OCI-LY1 (cell line): ENCODE data around the gene IFT57.

Source experiments
- EZH2 ChIP-seq: fragments of 200-600 bp; sonication (generic), shearing (Covaris generic); IDR thresholded peaks from 2 replicates; pipeline ENCODE4 v1.8.0; 2017; ENCODE audit warnings: borderline replicate concordance, mixed run types, mild to moderate bottlenecking, antibody characterized with exemption, low read length, moderate library complexity, mixed read lengths
- TF ChIP-seq, protein P1 (sequence below): fragments of 200-600 bp; sonication (generic), shearing (Covaris generic); IDR thresholded peaks from 2 replicates; pipeline ENCODE4 v1.5.1; 2017; ENCODE audit warnings: mild to moderate bottlenecking, antibody characterized with exemption, low read length, moderate library complexity, mixed read lengths

DNA sequence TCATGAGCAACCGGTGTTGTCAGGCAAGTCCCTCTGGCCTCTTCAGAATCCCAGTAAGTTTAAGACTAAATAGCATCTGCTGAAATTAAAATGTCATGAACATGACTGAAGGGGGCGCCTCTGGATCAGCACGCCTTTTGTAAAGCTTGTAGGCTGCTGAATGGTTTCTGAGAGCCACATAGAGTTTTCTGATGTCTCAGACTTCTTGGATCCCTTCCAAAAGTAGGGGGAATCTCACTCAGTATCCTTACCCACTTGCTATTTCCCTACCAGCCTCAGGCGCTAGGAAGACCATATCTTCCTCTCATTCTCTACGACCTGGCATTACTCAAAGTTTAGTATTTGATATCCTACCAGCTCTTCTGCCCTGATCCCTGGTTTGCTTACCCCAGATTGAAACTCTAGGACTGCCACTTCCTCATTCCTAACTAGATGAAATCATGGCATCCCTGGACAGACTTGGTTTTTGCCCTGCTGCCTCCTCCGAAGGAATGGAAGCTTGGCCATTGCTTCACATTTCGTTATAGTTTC, 68.7 kb downstream of the IFT57 start:
- TF ChIP-seq, protein P1, sequence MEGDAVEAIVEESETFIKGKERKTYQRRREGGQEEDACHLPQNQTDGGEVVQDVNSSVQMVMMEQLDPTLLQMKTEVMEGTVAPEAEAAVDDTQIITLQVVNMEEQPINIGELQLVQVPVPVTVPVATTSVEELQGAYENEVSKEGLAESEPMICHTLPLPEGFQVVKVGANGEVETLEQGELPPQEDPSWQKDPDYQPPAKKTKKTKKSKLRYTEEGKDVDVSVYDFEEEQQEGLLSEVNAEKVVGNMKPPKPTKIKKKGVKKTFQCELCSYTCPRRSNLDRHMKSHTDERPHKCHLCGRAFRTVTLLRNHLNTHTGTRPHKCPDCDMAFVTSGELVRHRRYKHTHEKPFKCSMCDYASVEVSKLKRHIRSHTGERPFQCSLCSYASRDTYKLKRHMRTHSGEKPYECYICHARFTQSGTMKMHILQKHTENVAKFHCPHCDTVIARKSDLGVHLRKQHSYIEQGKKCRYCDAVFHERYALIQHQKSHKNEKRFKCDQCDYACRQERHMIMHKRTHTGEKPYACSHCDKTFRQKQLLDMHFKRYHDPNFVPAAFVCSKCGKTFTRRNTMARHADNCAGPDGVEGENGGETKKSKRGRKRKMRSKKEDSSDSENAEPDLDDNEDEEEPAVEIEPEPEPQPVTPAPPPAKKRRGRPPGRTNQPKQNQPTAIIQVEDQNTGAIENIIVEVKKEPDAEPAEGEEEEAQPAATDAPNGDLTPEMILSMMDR, result peak; percentile 80
- no peak for TF ChIP-seq EZH2
